Breast epithelium (tissue), 3 donors: Measurements from ENCODE around the gene KIAA1217.

Experiments used
- POLR2A ChIP-seq: fragments of 450-650 bp; IDR thresholded peaks from one replicate; pipeline ENCODE4 v1.6.1; 2016; ENCODE audit warnings: antibody characterized with exemption, mild to moderate bottlenecking, moderate library complexity
- POLR2AphosphoS5 ChIP-seq, 3 donors: sonication (generic); formaldehyde crosslinking; IDR thresholded peaks; one replicate each; pipeline ENCODE4 v1.6.1; 2017; ENCODE audit warnings: antibody characterized with exemption in 3 of 3
- TF ChIP-seq, protein P1 (sequence below), 3 donors: fragments of 450-650 bp; IDR thresholded peaks; one replicate each; pipeline ENCODE4 v1.5.1; 2016 to 2017; ENCODE audit warnings: antibody characterized with exemption in 3 of 3, mild to moderate bottlenecking in 3 of 3, moderate library complexity in 3 of 3

DNA sequence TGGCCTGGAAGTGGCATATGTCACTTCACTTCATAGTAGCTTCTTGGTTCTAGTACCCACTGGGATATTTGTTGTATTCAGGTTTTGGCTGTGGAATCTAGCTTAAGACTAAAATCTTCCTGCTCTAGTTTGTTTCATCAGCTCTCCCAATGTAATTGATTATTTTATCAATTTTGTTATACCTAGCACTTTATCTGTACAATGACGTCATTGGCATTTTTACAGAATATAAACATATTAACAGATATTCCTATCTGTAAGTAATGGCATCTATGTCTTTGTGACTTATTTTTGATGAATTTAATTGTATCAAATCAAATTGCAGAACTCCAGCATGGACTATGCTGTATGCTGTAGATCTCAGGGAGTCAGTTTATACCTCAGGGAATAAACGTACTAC lies 19.7 kb downstream of the KIAA1217 start:
- TF ChIP-seq POLR2AphosphoS5 (IDR thresholded peaks at IDR 0.05) (no peak), POLR2A (no peak)
- TF ChIP-seq, protein P1, sequence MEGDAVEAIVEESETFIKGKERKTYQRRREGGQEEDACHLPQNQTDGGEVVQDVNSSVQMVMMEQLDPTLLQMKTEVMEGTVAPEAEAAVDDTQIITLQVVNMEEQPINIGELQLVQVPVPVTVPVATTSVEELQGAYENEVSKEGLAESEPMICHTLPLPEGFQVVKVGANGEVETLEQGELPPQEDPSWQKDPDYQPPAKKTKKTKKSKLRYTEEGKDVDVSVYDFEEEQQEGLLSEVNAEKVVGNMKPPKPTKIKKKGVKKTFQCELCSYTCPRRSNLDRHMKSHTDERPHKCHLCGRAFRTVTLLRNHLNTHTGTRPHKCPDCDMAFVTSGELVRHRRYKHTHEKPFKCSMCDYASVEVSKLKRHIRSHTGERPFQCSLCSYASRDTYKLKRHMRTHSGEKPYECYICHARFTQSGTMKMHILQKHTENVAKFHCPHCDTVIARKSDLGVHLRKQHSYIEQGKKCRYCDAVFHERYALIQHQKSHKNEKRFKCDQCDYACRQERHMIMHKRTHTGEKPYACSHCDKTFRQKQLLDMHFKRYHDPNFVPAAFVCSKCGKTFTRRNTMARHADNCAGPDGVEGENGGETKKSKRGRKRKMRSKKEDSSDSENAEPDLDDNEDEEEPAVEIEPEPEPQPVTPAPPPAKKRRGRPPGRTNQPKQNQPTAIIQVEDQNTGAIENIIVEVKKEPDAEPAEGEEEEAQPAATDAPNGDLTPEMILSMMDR (IDR thresholded peaks at IDR 0.05) = no peak
